HG03460 (cell line): ENCODE data around the gene MPEG1.

Experiments
- ATAC-seq: cut with Tn5 transposase; IDR thresholded peaks from one replicate; pipeline ENCODE4 v1.9.1; 2021; ENCODE audit not compliant: unreplicated experiment

Gene MPEG1

DNA sequence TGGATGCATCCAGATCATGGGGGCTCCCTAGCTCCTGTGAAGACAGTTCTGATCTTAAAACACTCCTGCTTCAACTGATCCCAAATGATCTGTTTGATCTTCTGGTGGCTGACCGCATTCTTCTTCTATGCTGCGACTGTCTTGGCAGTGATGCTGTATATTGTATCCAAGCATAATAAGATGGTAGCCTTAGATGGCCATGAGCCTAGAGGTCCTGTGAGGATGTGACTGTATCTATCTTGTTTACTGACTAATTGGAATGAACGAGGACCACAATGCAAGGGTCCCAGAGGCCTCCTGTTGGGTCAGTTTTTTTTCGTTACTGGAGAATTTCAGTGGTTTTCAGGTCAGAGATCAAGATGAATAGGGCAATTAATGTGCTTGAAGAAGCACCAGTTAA is 7.1 kb upstream of the MPEG1 start:
- no peak for ATAC-seq

DNA sequence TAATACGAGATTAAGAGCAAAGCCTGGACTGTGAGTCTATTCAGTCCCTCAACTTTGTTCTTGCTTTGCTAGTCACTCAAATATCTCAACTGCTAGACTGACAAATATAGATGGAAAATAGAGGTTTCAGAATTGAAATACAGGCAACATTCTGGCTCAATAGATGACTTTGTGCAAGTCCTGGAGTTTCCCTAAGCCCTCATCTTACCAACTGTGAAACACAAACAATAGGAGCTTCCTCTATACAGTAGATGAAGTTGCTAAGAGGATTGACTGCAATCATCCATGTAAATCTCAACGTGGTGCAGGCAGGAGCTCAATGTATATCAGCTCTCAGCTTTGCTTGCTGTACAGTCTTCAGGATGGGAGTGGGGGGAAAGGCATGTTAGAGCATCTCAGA is 6.2 kb upstream of the MPEG1 start:
- ATAC-seq = no peak

DNA sequence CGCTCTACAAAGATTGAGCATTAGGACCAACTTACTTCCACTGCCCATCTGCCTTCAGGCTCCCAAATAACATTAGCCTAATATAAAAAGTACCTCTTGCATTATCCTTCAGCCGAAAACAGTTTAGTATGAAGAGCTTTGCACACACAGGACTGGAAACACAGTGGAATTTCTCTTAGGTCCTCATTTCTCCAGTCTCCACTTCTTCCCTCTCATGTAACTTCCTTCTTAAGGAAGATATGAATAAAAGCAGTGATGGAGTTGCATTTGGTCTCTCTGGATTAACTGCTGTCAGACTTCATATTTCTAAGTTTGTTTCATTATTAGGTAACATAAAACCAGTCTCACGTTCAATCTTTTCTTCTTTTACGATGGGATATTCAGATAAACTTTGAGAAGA is 5.6 kb upstream of the MPEG1 start:
- no peak for ATAC-seq

DNA sequence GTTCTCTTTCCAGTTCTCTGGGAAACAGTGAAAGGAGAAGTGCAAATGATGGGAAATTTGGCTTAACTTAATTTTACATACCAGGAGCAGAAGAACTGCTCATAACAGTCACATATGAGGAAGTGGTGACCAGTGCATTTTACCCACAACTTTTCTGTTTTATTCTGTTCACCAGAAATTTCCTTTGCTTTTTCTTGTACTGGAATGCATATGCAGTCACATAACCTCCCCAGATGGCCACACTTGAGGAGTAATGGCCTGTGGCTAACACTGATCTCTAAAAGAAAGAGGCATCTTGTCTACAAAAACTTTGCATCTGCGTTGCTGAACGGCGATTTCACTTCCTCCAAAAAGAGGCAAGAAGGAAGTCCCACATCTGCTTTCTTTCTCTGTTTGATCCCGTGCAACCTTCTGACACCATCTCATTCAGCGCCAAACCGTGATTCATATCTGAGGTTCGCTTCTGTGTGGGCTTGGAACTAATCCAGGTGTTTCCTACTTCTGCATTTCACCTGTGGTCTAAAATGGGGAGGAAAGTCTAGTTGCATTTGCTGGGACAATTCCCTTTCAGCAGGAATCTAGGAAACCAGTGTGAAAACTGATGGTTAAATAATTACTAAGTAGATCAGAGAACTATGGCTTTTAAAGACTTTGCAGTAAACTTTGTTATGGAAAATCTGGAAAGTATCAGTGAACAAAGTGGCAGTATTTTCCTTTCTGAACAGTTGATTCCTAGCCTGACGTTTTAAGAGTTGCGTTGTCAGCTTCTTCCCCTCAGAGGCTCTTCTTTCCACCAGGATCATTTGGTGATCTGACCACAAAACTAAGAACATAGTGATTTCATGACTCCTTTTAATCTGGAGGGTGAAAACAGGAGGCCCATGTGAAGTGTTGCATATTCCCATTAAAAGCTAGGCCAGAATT is 4.2 kb upstream of the MPEG1 start:
- peak; percentile 79 for ATAC-seq

DNA sequence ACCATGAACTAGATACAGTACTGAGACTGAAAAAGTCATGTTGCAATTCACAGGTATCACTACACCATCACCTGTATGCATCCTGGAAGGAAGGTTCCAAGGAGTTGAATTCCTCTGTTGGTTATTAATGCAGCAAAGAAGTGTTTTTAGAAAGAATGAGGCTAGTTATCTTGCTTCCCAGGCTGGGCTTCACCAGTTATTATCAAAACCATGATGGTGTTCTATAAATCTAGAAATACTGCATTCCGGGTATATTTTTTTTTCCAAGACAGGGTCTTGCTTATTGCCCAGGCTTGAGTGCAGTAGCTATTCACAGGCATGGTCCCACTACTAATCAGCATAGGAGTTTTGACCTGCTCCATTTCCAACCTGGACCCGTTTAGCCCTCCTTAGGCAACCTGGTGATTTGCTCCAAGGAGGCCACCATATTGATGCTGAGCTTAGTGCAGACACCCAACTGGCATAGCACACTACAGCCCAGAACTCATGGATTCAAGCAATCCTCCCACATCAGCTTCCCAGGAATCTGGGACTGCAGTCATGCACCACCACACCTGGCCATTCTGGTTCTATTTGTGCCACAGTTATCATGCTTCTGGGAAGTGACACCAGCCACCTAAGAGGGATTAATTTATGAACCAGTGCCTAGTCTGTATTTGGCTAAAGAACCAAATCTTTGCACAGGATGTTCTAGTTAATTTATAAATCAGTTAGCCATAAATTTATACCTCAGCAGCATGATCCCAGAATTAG is 1.6 kb upstream of the MPEG1 start:
- ATAC-seq = no peak

DNA sequence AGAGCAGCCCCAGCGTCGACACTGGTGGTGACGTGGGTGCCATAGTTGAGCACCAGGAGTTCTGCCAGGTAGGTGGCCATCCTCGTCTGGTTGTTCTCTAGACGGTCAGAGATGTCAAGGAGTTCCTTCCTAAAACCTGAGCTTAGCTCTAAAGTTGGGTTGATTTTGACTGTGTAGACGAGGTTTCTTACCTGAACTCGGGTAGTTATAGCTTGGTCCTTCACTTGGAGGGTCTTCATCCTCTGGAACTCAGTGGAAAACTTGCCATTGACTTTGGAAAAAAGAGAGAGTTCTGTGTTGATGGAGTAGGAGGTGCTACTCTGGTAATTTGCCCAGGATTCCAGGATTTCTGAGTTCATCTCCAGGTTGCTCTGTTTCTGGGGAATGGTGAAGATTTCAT is 505 bp downstream of the MPEG1 start:
- no peak for ATAC-seq

DNA sequence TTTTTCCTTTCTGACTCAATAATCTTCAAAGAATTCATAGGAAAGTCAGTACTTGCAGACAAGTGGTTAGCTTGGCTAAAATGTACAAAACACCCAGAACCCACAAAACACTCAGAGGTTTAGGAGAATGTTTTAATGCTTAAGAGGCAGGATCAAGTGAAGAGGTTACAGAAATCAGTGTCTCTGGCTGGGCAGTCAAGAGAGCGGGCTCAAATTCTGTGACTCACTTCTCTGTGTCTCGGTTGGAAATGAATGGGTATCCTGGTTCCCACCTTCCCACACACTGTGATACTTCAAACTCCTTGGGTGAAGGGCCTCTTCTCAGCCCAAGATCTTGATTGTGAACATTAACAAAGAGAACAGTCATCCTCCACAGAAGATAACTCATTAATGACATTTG is 3.8 kb downstream of the MPEG1 start:
- no peak for ATAC-seq

DNA sequence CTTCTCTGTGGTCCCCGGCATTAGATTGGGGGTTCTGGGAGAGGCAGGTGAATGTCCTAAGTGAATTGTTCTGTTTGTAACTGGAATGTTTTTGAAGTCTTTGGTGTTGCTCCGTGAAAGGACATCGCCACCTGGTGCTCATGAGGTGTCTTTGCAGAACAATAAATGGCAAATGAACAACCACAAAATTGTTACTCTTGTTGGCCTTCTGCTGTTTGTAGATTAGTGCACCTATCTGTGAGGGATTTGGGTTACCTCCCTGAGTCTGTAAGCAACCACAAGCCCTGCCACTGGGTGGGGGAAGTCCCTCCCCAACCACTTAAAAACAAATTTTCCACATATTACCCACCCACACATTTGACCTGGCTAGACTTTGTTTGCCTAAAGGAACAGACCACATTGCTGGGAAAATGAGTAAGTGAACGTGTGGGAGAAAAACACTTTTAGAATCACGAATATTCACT is 4.7 kb downstream of the MPEG1 start:
- peak; percentile 62 for ATAC-seq

DNA sequence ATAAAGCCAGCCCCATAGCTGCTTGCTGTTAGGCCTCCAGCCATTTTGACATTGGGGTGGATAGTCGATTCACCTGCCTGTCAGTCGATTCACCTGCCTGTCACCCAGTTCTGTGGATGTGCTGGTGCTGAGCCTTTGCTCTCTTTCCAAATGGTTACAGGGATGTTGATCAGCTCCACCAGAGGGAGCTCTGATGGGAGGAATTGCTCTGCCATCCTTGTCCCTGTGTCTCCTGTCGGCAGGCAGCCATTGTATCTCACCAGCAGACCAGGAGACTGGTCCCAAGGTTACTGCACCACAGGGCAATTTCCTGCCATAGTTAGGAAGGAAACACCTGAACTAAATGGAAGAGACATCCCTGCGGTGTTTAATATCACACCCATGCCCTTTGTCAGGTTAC is 6.1 kb downstream of the MPEG1 start:
- no peak for ATAC-seq

DNA sequence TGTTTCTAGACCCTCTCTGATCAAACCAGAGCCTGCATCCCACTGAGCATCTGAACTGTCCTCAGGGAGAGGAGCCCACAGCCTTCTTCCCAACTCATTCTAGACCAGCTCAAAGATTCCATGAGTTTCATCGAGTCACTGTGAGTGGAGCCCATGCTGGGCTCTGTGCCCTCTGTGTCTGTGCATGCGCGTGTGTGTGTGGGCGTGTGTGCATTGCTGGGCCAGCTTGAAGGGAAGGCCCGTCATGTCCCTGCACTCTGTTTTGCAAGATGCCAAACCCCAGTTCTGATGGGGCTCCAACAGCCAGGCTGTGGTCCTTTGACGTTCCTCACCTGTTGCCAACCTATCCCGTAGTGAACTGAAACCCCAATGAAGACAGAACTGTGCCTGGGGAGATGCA is 7.1 kb downstream of the MPEG1 start:
- ATAC-seq = no peak

DNA sequence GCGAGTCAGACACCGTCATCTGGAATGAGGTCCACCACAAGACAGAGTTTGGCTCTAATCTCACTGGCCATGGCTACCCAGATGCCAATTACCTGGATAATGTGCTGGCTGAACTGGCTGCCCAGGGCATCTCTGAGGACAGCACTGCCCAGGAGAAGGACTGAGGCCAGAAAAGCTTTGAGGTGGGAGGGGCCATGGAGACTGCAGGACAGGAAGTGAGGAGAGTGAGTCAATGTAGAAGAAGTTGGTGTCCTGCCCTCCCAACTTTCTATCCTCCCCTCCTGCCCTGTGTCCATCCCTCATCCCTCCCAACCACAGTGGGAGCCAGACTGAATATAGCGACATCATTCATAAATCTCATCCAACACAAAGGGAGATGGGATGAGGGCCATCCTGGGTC is 8.0 kb downstream of the MPEG1 start:
- no peak for ATAC-seq

DNA sequence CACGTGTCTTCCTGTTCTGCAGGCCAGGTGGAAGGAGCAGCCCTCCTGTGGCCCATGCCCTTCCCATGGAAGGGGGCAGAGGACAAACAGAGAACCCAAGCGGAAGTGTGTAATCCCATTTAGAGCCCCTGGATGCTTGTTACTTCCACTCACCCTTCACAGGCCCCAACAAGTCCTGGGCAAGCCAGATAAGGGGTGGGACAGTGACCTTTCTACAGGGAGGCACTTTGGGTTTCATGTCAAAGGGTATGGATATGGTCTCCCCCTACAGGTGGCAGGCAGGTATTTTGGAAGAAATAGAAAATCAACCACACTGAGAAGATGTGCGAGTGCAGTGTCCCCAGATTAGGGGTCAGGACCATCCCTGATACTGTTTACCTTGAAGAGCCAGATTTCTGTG is 11.4 kb downstream of the MPEG1 start:
- no peak for ATAC-seq

DNA sequence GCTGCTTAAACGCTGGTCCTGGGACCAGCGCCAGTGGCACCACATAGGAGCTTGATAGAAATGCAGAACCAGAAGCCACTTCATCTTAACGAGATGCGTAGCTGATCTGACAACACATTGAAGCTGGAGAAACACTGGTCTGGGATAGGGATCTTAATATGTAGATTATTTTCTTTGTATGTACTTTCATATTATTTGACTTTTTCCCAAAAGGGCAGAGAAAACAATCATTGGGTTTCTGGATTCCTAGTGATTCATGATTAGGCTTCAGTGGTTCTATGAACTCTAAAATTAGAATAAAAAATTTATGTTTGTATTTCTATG is 12.3 kb downstream of the MPEG1 start:
- ATAC-seq = no peak

DNA sequence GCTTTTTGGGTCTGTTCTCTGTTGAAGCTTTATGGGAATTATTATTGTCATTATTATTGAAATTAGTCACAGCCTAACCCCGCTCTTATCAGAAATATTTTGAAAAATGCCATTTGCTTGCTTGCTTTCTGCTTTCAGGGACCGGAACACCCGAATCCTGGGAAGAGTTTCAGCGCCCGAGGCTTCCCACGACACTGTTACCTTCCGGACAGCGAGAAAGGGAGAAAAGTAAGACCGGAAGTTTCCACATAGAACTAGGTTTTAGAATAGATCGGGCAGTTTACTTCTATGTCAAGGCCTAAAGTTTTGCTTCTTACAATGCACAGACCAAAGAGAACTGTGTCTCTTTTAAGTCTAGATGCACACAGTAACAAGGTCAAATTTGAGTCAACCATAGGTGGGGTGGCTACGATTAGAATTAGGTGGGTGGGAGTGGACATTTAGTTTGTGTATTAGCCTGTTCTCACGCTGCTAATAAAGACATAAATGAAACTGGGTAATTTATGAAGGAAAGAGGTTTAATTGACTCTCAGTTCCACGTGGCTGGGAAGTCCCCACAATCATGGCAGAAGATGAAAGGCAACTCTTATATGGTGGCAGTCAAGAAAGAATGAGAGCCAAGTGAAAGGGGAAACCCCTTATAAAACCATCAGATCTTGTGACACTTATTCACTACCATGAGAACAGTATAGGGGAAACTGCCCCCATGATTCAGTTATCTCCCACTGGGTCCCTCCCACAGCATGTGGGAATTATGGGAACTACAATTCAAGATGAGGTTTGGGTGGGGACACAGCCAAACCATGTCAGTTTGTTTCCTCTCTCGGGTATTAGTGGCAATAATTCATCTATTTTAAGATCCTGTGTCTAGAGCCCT is 12.9 kb downstream of the MPEG1 start:
- ATAC-seq = peak; percentile 56

DNA sequence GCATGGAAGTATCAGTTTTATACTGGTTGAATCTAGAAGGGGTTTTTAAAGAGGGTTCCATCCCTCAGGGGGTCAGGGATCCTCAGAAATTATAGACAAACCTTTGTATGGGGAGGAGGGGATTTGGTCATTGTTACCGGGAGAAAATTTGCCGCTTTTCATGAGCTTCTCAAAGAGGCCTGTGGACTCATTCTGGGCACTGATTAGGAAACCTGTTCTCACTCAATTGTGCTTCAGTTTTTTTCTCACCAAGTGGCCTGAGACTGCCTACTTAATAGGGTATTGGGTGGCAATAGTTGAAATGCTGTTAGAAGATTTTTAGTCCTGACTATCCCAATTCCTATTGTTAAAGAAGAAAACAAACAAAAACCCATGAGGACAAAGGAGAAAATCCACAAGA is 14.0 kb downstream of the MPEG1 start:
- ATAC-seq = no peak

DNA sequence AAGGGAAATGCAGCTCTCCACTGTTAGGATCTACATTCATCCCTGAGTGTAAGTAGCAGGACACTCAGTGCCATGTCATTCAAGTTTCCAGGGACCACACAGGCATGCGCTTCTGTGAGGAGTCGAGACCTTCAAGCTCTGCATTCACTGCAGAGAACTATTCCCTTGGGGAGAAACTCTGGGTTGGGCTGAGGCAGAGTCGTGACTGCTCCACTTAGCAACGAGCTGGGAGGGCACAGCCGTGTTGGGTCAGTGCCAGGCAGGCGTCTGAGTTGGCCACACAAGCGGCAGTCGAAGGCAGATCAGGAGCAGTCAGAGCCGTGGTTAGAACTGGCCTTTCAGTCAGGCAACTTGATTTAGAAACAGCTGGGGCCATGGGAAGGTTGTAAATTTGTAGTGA is 14.7 kb downstream of the MPEG1 start:
- no peak for ATAC-seq

DNA sequence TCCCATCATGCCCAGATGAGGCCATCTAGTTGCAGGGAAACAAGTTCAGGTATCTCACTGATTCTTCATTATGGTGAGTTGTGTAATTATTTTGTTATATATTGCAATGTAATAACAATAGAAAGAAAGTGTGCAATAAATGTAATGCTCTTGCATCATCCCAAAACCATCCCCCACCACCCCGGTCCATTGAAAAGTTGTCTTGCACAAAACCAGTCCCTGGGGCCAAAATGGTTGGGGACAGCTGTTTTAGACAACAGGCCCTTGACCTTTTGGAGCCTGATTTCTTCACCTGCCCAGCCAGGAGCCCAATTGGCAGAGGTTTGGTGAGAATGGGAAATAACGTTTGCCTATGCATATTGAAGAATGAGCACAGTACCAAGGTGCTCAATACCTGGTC is 15.9 kb downstream of the MPEG1 start:
- no peak for ATAC-seq

DNA sequence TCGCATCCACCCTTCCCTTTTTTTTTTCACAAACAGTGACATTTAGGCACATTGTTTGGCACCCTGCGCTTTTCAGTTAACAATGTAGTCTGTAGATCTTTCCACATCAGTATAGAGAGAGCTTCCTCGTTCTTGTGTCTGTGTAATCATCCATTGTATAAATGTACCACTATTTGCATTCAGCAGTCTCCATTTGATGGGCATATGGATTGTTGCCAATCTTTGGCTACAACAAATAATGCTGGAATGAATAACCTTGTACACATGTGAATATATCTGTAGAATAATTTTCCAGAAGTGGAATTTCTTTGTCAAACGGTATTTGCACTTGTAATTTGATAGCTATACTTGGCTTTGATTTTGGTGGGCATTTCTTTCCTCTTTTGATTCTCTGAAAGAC is 17.1 kb downstream of the MPEG1 start:
- no peak for ATAC-seq

DNA sequence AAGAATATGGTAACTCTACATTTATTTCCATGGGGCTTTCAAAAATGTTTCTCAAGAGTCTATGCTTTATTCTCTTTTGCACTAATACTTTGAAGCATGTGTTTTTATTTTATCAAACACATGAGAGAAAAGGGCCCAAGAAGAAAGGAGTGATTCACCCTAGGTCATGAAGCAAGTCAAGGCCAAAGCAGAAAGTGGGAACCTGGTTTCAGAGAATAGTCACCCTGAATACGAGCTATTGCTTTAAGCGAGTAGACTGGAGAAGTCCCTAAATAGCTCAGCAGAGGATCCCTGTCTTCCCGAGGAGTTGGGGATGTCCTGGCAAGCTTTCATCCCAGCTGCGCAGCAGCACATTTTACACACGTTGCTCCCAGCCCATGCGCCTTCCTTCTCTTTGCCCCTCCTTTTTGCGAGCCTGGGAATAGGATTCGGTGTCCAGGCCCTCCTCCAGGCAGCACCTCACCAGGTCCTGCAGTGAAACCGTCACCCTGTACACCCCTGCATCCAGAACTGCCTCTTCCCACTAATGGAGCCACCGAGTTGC is 19.1 kb downstream of the MPEG1 start:
- ATAC-seq = no peak

DNA sequence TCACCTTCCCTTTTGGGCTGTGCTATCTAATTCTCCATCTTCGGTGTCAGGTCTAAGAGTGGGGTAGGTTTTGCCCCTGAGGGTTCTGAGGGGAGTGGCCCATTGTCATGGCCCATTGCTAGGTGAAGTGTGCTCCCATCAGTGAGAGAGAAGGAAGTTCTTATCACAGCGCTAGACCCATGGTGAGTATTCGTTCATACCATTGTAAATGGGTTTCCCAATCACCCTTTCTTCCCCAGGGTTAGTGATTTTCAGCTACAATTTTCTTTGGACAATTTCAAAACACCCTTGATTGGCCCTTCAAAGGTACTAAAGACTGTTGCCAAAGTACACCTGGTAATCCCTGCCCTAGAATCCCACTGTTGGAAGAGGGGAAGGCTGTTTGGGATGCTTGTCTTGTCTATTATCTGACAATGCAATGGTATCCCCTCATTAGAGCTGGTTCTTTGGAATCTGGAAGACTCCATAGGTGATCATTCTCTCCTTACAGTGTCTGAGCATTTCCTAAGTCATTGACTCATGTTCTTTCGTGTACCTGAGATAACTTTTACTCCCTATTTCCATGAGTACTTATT is 20.2 kb downstream of the MPEG1 start:
- ATAC-seq = no peak

DNA sequence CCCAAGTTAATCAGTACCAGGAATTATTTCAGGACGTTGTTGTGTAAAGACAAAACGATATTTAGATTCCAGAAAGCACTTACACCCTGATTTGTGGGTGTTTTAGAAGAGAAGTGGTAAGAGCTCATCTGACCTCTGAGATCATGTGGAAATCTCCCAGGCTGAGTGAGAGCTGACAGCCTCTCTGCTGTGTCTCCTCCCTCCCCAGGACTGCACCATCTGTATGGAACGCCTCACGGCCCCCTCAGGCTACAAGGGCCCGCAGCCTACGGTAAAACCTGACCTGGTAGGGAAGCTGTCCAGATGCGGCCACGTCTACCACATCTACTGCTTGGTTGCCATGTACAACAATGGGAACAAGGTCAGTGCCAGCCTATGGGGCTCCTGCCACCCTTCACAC is 20.8 kb downstream of the MPEG1 start:
- no peak for ATAC-seq
